Body of pancreas (tissue), 4 donors: ENCODE results near the gene KCNJ6.

ENCODE experiments used
- POLR2A ChIP-seq, 3 donors: fragments of 450-650 bp; IDR thresholded peaks; one replicate each; pipeline ENCODE4 v1.6.1; 2016; ENCODE audit warnings: antibody characterized with exemption in 3 of 3, mild to moderate bottlenecking in 2 of 3
- TF ChIP-seq, protein P1 (sequence below), 7 experiments: fragments of 450-650 bp in 4 of 7; fragments of 200-600 bp in 3 of 7; sonication (generic) in 3 of 7; IDR thresholded peaks; one replicate each; pipeline ENCODE4 v1.5.1; 2016 to 2019; ENCODE audit warnings: antibody characterized with exemption in 7 of 7

DNA sequence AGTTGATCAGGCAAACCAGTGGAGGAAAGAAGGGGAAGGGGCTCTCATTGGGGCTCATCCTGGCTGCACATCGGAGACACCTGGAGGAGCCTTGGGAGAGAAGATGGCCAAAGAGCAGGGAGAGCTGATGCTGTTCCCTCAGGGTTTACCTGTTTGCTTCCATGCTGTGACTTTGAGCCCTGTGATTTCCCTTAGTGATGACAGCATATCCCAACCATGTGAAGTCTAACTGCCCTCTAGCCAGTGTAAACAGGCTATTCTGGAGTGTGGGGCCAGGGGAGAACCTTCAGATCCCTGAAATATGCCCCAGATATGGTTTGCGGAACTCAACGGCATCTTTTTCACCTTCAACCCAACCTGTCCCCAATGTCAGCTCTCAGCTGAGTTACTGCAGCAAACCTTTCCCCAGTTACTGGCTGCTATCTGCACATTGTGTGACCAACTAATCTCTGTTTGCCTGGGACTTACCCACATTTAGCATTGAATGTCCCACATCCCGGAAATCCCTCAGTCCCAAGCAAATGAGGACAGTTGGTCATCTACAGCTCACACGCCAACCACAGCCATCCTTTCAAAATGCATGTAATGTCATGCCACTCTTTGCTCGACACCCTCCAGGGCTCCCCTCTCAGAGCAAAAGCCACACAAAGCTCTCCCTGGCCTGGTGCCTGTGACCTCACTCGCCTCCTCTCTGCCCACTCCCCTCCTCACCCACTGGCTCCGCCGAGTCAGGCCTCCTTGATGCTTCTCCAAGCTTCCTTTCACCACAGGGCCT lies 242.3 kb downstream of the KCNJ6 start:
- TF ChIP-seq, protein P1, sequence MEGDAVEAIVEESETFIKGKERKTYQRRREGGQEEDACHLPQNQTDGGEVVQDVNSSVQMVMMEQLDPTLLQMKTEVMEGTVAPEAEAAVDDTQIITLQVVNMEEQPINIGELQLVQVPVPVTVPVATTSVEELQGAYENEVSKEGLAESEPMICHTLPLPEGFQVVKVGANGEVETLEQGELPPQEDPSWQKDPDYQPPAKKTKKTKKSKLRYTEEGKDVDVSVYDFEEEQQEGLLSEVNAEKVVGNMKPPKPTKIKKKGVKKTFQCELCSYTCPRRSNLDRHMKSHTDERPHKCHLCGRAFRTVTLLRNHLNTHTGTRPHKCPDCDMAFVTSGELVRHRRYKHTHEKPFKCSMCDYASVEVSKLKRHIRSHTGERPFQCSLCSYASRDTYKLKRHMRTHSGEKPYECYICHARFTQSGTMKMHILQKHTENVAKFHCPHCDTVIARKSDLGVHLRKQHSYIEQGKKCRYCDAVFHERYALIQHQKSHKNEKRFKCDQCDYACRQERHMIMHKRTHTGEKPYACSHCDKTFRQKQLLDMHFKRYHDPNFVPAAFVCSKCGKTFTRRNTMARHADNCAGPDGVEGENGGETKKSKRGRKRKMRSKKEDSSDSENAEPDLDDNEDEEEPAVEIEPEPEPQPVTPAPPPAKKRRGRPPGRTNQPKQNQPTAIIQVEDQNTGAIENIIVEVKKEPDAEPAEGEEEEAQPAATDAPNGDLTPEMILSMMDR (IDR thresholded peaks at IDR 0.05), result no peak
- TF ChIP-seq POLR2A (IDR thresholded peaks at IDR 0.05), result no peak
